Upper lobe of left lung (tissue), 4 donors: Measurements from ENCODE around the gene EIPR1.

ENCODE experiments used
- POLR2A ChIP-seq, 4 donors: fragments of 450-650 bp; IDR thresholded peaks; one replicate each; pipeline ENCODE4 v1.5.1; 2016 to 2017; ENCODE audit warnings: antibody characterized with exemption in 4 of 4, mild to moderate bottlenecking in 2 of 4
- POLR2AphosphoS5 ChIP-seq, 2 donors: sonication (generic); formaldehyde crosslinking; IDR thresholded peaks; one replicate each; pipeline ENCODE4 v1.5.1; 2017; ENCODE audit warnings: antibody characterized with exemption in 2 of 2

DNA sequence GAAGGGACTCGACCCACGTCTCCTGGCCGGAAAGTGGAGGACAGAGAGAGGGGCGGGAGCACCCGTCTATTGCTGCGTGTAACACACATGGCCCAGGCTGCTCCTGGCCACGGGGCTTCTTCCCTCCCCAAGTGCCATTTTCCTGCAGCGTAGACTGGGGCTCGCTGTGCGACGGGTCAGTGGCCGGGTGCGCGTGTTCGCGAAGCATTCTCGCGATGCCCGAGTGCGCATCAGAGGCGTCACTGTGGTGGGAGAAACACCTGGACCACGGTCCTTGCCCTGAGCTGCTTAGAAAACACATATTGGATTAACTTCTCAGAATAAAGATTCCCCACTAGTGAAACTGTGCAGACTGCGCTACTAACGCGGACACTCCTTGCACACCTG lies 200.8 kb downstream of the EIPR1 start:
- TF ChIP-seq POLR2AphosphoS5 (IDR thresholded peaks at IDR 0.05) (no peak), POLR2A (IDR thresholded peaks at IDR 0.05) (no peak)
